B cell (primary cell): Measurements from ENCODE around the gene HHAT. TPM values are rescaled to one million over a fixed set of nuclear protein-coding genes. Genes with fewer than 3 reads are reported as not detected.

Experiments
- ATAC-seq: fragments of 200-7000 bp; cut with Tn5 transposase; one replicate; pipeline ENCODE4 v1.10.0; 2021; ENCODE audit warnings: low read depth, mild to moderate bottlenecking, moderate number of reproducible peaks, moderate library complexity
- CTCF ChIA-PET: fragments of 350-600 bp; sonication (Branson Sonifier 250); formaldehyde crosslinking; loops from one replicate; lab custom pipeline; 2021; ENCODE audit warnings: antibody characterized with exemption, inconsistent platforms; lab: Charles Lee
- POLR2A ChIA-PET: fragments of 350-600 bp; sonication (Branson Sonifier 250); formaldehyde crosslinking; loops from one replicate; lab custom pipeline; 2021; ENCODE audit warnings: antibody characterized with exemption; lab: Charles Lee
- DNase-seq: peaks from one replicate; pipeline ENCODE4 v3.0.0; 2013
- H2AFZ ChIP-seq: 2 replicates; pipeline ENCODE4 v1.6.1; 2012; ENCODE audit warnings: mild to moderate bottlenecking, low read depth, low read length; ENCODE audit not compliant: insufficient read depth, poor library complexity, severe bottlenecking
- H3K27ac ChIP-seq, 2 donors: 1 replicate in 1 of 2; 2 replicates in 1 of 2; pipeline ENCODE4 v1.5.1; 2012 to 2013; ENCODE audit warnings: low read length in 2 of 2, mild to moderate bottlenecking in 2 of 2, moderate library complexity in 1 of 2
- H3K27me3 ChIP-seq, 4 experiments: fragments of 200-600 bp in 1 of 4; sonication (generic) in 1 of 4; replicated peaks in 1 of 4; 1 replicate in 2 of 4; 2 replicates in 2 of 4; pipeline versions ENCODE4 v1.6.1 to v1.7.0; 2013 to 2016; ENCODE audit warnings: low read length in 3 of 4, mild to moderate bottlenecking in 2 of 4, mixed read lengths in 1 of 4, moderate library complexity in 1 of 4; ENCODE audit not compliant: insufficient read depth in 4 of 4, control insufficient read depth in 3 of 4; ENCODE audit errors: control extremely low read depth in 1 of 4
- H3K36me3 ChIP-seq, 2 experiments: replicated peaks in 1 of 2; 1 replicate in 1 of 2; 2 replicates in 1 of 2; pipeline versions ENCODE4 v1.6.1 to v1.7.1; 2013; ENCODE audit warnings: low read length in 1 of 2; ENCODE audit not compliant: insufficient read depth in 2 of 2, control insufficient read depth in 1 of 2; ENCODE audit errors: control extremely low read depth in 1 of 2, extremely low read depth in 1 of 2
- H3K4me1 ChIP-seq, 2 donors: fragments of 200-600 bp in 1 of 2; sonication (generic) in 1 of 2; 1 replicate in 1 of 2; 2 replicates in 1 of 2; pipeline versions ENCODE4 v1.5.1 to v1.6.1; 2013 to 2017; ENCODE audit warnings: low read length in 2 of 2; ENCODE audit not compliant: control insufficient read depth in 2 of 2, insufficient read depth in 2 of 2
- H3K4me2 ChIP-seq: replicated peaks from 2 replicates; pipeline ENCODE3; 2012; ENCODE audit warnings: mild to moderate bottlenecking, low read depth, low read length; ENCODE audit not compliant: poor library complexity, severe bottlenecking
- H3K4me3 ChIP-seq, 5 experiments: fragments of 200-600 bp in 1 of 5; sonication (generic) in 1 of 5; 1 replicate in 3 of 5; 2 replicates in 2 of 5; pipeline versions ENCODE4 v1.5.1 to v1.7.0; 2011 to 2016; ENCODE audit warnings: low read length in 4 of 5, mild to moderate bottlenecking in 4 of 5, low read depth in 2 of 5, control low read depth in 1 of 5, moderate library complexity in 1 of 5; ENCODE audit not compliant: insufficient read depth in 1 of 5; ENCODE audit errors: control extremely low read depth in 1 of 5, extremely low read depth in 1 of 5
- H3K79me2 ChIP-seq: fragments of 200-600 bp; sonication (generic); one replicate; pipeline ENCODE4 v1.6.0; 2016; ENCODE audit warnings: low read length; ENCODE audit not compliant: control insufficient read depth, insufficient read depth
- H3K9ac ChIP-seq: fragments of 200-600 bp; sonication (generic); 2 replicates; pipeline ENCODE4 v1.6.1; 2017; ENCODE audit warnings: mild to moderate bottlenecking, low read length, moderate library complexity
- H3K9me3 ChIP-seq, 3 donors: one replicate each; pipeline versions ENCODE4 v1.6.1 to v1.7.1; 2013; ENCODE audit warnings: low read length in 2 of 3; ENCODE audit not compliant: control insufficient read depth in 2 of 3, insufficient read depth in 1 of 3; ENCODE audit errors: control extremely low read depth in 1 of 3
- H4K20me1 ChIP-seq: 2 replicates; pipeline ENCODE4 v1.6.0; 2012; ENCODE audit warnings: mild to moderate bottlenecking, low read length; ENCODE audit not compliant: insufficient read depth, control insufficient read depth, poor library complexity, severe bottlenecking
- H3K27ac Mint-ChIP-seq: one replicate; pipeline ENCODE4 v1.8.0; 2021; ENCODE audit warnings: mixed read lengths
- H3K27me3 Mint-ChIP-seq: one replicate; pipeline ENCODE4 v1.8.0; 2021; ENCODE audit warnings: mixed read lengths
- H3K4me1 Mint-ChIP-seq: one replicate; pipeline ENCODE4 v1.8.0; 2021; ENCODE audit warnings: mixed read lengths
- H3K4me3 Mint-ChIP-seq: one replicate; pipeline ENCODE4 v1.8.0; 2021; ENCODE audit warnings: mixed read lengths
- H3K9me3 Mint-ChIP-seq: one replicate; pipeline ENCODE4 v1.8.0; 2022; ENCODE audit warnings: mixed read lengths; ENCODE audit not compliant: insufficient read depth
- EZH2 ChIP-seq: IDR thresholded peaks from 2 replicates; pipeline ENCODE4 v1.6.1; 2012; ENCODE audit warnings: borderline replicate concordance, low read depth, mild to moderate bottlenecking, moderate library complexity, low read length; ENCODE audit not compliant: insufficient read depth, poor library complexity, severe bottlenecking
- WGBS: methylation state at CpG from one replicate; pipeline ENCODE4 v1.1.5; 2013; ENCODE audit warnings: missing lambda C conversion rate; ENCODE audit not compliant: insufficient coverage; 5-methylcytosine and 5-hydroxymethylcytosine counted together
- intact Hi-C: fragments of 100-400 bp; cut with micrococcal nuclease; formaldehyde crosslinking; loops from one replicate; pipeline ENCODE4 v1.10.0; 2022
- polyA plus RNA-seq: library from polyadenylated mRNA; depleted of rRNA; stranded (reverse); fragments of >200 nt; gene quantifications from 2 replicates; pipeline ENCODE4 v1.2.3, GENCODE V29; 2012
- total RNA-seq, 2 donors: library from RNA; stranded (reverse); fragments of 120-200 nt in 1 of 2; gene quantifications; 1 replicate in 1 of 2; 2 replicates in 1 of 2; pipeline versions ENCODE4 v1.2.3 to v1.2.4, GENCODE V29; 2013 to 2022
- TF ChIP-seq, protein P1 (sequence below): fragments of 200-600 bp; IDR thresholded peaks from one replicate; pipeline ENCODE4 v1.8.0; 2022; ENCODE audit warnings: antibody characterized with exemption, mild to moderate bottlenecking

The HHAT gene
- total and polyA plus RNA-seq, 2 donors (not counting 1 experiment from before 2014, with no cell fraction given) = 4.0 to 28.2 TPM

DNA sequence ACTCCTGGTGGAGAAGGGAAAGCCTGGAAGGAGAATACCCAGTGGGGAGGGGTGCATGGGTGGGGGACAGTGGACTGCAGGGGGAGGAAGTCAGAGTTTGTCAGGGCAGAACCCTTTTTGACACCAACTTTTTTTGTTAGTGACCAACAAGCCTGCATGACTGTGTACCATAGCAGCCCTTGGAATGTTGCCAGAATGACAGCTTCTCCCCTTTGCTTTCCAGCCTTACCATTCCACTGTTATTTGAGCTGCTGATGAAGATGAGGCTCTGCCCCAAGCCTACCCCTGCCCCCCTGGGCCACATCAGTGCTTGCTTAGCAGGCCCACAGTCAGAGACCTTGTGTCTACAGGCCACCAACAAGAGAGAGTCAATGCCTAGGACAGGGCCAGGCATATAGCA, 341.2 kb downstream of the HHAT start:
- DNase-seq = no peak
- Histone ChIP-seq H2AFZ (no peak overlapping the region), H3K9ac (no peak overlapping the region), H4K20me1 (no peaks in the 10 kb centered on the region), H3K4me1 (no peaks in the 10 kb centered on the region), H3K27me3 (no peaks in the 10 kb centered on the region), H3K4me3 (no peak overlapping the region), H3K4me2 (no peak overlapping the region), H3K36me3 (no peaks in the 10 kb centered on the region), H3K79me2 (no peaks in the 10 kb centered on the region), H3K27ac (no peak overlapping the region), H3K9me3 (no peaks in the 10 kb centered on the region)
- no peak for ATAC-seq
- intact Hi-C loops = no loop called here
- H3K4me1 Mint-ChIP-seq = no peaks in the 10 kb centered on the region
- H3K27me3 Mint-ChIP-seq = no peaks in the 10 kb centered on the region
- H3K9me3 Mint-ChIP-seq = no peaks in the 10 kb centered on the region
- no peak for TF ChIP-seq EZH2
- TF ChIP-seq, protein P1, sequence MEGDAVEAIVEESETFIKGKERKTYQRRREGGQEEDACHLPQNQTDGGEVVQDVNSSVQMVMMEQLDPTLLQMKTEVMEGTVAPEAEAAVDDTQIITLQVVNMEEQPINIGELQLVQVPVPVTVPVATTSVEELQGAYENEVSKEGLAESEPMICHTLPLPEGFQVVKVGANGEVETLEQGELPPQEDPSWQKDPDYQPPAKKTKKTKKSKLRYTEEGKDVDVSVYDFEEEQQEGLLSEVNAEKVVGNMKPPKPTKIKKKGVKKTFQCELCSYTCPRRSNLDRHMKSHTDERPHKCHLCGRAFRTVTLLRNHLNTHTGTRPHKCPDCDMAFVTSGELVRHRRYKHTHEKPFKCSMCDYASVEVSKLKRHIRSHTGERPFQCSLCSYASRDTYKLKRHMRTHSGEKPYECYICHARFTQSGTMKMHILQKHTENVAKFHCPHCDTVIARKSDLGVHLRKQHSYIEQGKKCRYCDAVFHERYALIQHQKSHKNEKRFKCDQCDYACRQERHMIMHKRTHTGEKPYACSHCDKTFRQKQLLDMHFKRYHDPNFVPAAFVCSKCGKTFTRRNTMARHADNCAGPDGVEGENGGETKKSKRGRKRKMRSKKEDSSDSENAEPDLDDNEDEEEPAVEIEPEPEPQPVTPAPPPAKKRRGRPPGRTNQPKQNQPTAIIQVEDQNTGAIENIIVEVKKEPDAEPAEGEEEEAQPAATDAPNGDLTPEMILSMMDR = no peak
- ChIA-PET CTCF (no interaction called here), POLR2A (no interaction called here)
- H3K4me3 Mint-ChIP-seq = no peak overlapping the region
- H3K27ac Mint-ChIP-seq = no peak overlapping the region

DNA sequence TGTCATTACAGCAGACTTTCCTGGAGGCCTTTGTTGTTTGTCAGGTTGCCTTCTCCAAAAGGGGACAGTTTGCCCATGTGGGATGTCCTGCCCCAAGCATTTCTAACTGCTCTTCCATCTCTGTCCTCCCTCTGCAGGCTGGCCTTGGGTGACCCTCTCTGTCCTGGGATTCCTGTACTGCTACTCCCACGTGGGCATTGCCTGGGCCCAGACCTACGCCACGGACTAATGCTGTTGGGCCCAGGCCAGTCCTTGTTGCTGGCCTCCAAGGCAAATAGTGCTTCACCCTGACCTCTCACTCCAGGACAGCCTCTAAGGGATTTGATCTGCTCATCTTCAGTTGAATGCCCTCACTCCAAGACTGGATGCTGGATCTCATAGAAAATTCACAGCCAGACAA, 345.4 kb downstream of the HHAT start:
- H3K4me2 ChIP-seq = no peak overlapping the region
- ChIA-PET CTCF (no interaction called here), POLR2A (no interaction called here)
- H3K4me1 Mint-ChIP-seq = no peaks in the 10 kb centered on the region
- TF ChIP-seq, protein P1 = no peak
- TF ChIP-seq EZH2 = no peak
- no peaks in the 10 kb centered on the region for H3K4me1 ChIP-seq
- intact Hi-C loops = no loop called here
- H3K4me3 ChIP-seq = no peak overlapping the region
- no peaks in the 10 kb centered on the region for H3K27me3 ChIP-seq
- no peaks in the 10 kb centered on the region for H3K9me3 Mint-ChIP-seq
- H3K27ac Mint-ChIP-seq = no peak overlapping the region
- no peak overlapping the region for H3K9ac ChIP-seq
- no peaks in the 10 kb centered on the region for H3K9me3 ChIP-seq
- H3K4me3 Mint-ChIP-seq = no peak overlapping the region
- no peaks in the 10 kb centered on the region for H4K20me1 ChIP-seq
- DNase-seq (no peak), ATAC-seq (no peak)
- WGBS = 67% methylated on average over 3 of the region's 3 CpGs
- no peaks in the 10 kb centered on the region for H3K27me3 Mint-ChIP-seq
- no peak overlapping the region for H2AFZ ChIP-seq
- no peaks in the 10 kb centered on the region for H3K36me3 ChIP-seq
- no peak overlapping the region for H3K27ac ChIP-seq
- no peaks in the 10 kb centered on the region for H3K79me2 ChIP-seq
